Urothelium cell line (cell line): ENCODE data around the gene NAGLU.

Experiments used
- DNase-seq: peaks from one replicate; pipeline ENCODE4 v3.0.0; 2011; ENCODE audit warnings: low spot score, mixed read lengths
- FAIRE-seq: peaks from 2 replicates; lab custom pipeline; 2011; peaks lifted over from hg19 to GRCh38; lab: Jason Lieb, UNC

NAGLU gene

GRCh38 chr17:42563143-42563509 lies 27.1 kb downstream of the NAGLU start:
- DNase-seq = no peak
- no peak for FAIRE-seq

GRCh38 chr17:42563543-42563942 lies 27.5 kb downstream of the NAGLU start:
- DNase-seq = no peak
- FAIRE-seq = no peak

GRCh38 chr17:42563950-42564349 lies 27.9 kb downstream of the NAGLU start:
- FAIRE-seq (no peak), DNase-seq (no peak)

GRCh38 chr17:42564815-42565522 lies 28.9 kb downstream of the NAGLU start:
- FAIRE-seq (no peak), DNase-seq (no peak)

GRCh38 chr17:42565523-42566214 lies 29.6 kb downstream of the NAGLU start:
- FAIRE-seq (no peak), DNase-seq (no peak)

GRCh38 chr17:42566215-42566882 lies 30.3 kb downstream of the NAGLU start:
- DNase-seq (no peak), FAIRE-seq (no peak)

GRCh38 chr17:42566883-42567573 lies 31.0 kb downstream of the NAGLU start, which contains the start of gene MLX:
MLX (plus strand) TSS chr17:42567100; CDS start chr17:42567125, 25 bp downstream.
- DNase-seq (peak; percentile 100), FAIRE-seq (peak; percentile 98)

GRCh38 chr17:42568341-42569111 lies 32.5 kb downstream of the NAGLU start:
- no peak for DNase-seq
- FAIRE-seq = peak; percentile 20

GRCh38 chr17:42571435-42572225 lies 35.6 kb downstream of the NAGLU start:
- no peak for FAIRE-seq
- no peak for DNase-seq

- DNase-seq (no peak), FAIRE-seq (no peak)
These were observed 37.1 kb downstream of the NAGLU start for GRCh38 chr17:42573095-42573494.

GRCh38 chr17:42574463-42574862 lies 38.4 kb downstream of the NAGLU start:
- DNase-seq = no peak
- no peak for FAIRE-seq

GRCh38 chr17:42577140-42577531 lies 41.1 kb downstream of the NAGLU start:
- DNase-seq (no peak), FAIRE-seq (no peak)

GRCh38 chr17:42577532-42578281 lies 41.7 kb downstream of the NAGLU start, which contains the start of gene PSMC3IP:
PSMC3IP (minus strand) TSS chr17:42577729; CDS start chr17:42577686, 43 bp downstream.
- DNase-seq (peak; percentile 98), FAIRE-seq (no peak)

GRCh38 chr17:42578282-42578869 lies 42.3 kb downstream of the NAGLU start:
- DNase-seq = peak; percentile 86
- FAIRE-seq = no peak

GRCh38 chr17:42579794-42580551 lies 43.9 kb downstream of the NAGLU start:
- DNase-seq (no peak), FAIRE-seq (no peak)

- FAIRE-seq (no peak), DNase-seq (no peak)
These were observed 45.8 kb downstream of the NAGLU start for GRCh38 chr17:42581744-42582270.

GRCh38 chr17:42584880-42585279 lies 48.8 kb downstream of the NAGLU start:
- no peak for DNase-seq
- FAIRE-seq = no peak

- DNase-seq = no peak
- no peak for FAIRE-seq
These were observed 49.3 kb downstream of the NAGLU start for GRCh38 chr17:42585353-42585752.
